Adrenal gland (tissue), 12 donors: ENCODE data around the gene LKAAEAR1. TPM values are rescaled to one million over a fixed set of nuclear protein-coding genes. Genes with fewer than 3 reads are reported as not detected.
"Not testable (repeated sequence)": the region's sequence is repeated elsewhere in the genome, so short reads cannot be mapped to it uniquely, and the experiment has no call there.

Experiments
- DNase-seq, 7 donors: peaks; one replicate each; pipeline ENCODE4 v3.0.0-alpha.2; 2019 to 2020
- H3K27ac ChIP-seq, 5 donors: fragments of 200-600 bp; sonication (generic) in 4 of 5; 1 replicate in 3 of 5; 2 replicates in 2 of 5; pipeline versions ENCODE4 v1.5.1 to v1.8.0; 2016 to 2020; ENCODE audit warnings: mild to moderate bottlenecking in 1 of 5
- H3K27me3 ChIP-seq: fragments of 200-600 bp; 2 replicates; pipeline ENCODE4 v1.8.0; 2021
- H3K36me3 ChIP-seq, 2 donors: fragments of 200-600 bp; replicated peaks in 1 of 2; 1 replicate in 1 of 2; 2 replicates in 1 of 2; pipeline versions ENCODE4 v1.5.1 to v1.8.0; 2018 to 2022
- H3K4me1 ChIP-seq, 2 donors: fragments of 200-600 bp; replicated peaks in 1 of 2; 1 replicate in 1 of 2; 2 replicates in 1 of 2; pipeline versions ENCODE4 v1.5.1 to v1.8.0; 2018 to 2021
- H3K4me3 ChIP-seq, 4 donors: fragments of 200-600 bp; sonication (generic) in 3 of 4; one replicate each; pipeline ENCODE4 v1.5.1; 2016 to 2018
- H3K9me3 ChIP-seq, 3 donors: fragments of 200-600 bp; sonication (generic) in 1 of 3; replicated peaks in 1 of 3; 1 replicate in 2 of 3; 2 replicates in 1 of 3; pipeline versions ENCODE4 v1.5.1 to v1.8.0; 2016 to 2021
- CTCF ChIP-seq, 6 experiments: fragments of 450-650 bp in 4 of 6; fragments of 200-600 bp in 2 of 6; sonication (generic) in 1 of 6; IDR thresholded peaks; 1 replicate in 5 of 6; 2 replicates in 1 of 6; pipeline versions ENCODE4 v1.5.1 to v1.8.0; 2016 to 2021; ENCODE audit warnings: antibody characterized with exemption in 6 of 6, mild to moderate bottlenecking in 2 of 6, moderate library complexity in 1 of 6
- POLR2A ChIP-seq, 2 donors: fragments of 450-650 bp; IDR thresholded peaks; one replicate each; pipeline ENCODE4 v1.6.1; 2017; ENCODE audit warnings: antibody characterized with exemption in 2 of 2, mild to moderate bottlenecking in 2 of 2, moderate library complexity in 1 of 2
- WGBS, 4 donors: extraction: QIAGEN DNeasy Blood & Tissue Kit in 2 of 4; methylation state at CpG; one replicate each; pipeline versions ENCODE4 v1.1.5 to v1.1.7; 2013 to 2017; 5-methylcytosine and 5-hydroxymethylcytosine counted together
- intact Hi-C, 2 donors: fragments of 100-400 bp; cut with DNase I; formaldehyde crosslinking; loops; one replicate each; pipeline versions ENCODE4 v1.14.1 to v1.15.0; 2022 to 2023
- polyA plus RNA-seq, 3 donors: library from polyadenylated mRNA; stranded (reverse); fragments of 200-250 nt in 2 of 3; fragments of 350-450 nt in 1 of 3; fragmentation: Illumina TruSeq in 1 of 3; extraction: RNeasy Lipid Tissue Mini Kit (QIAGEN cat#74804) in 1 of 3; gene quantifications; one replicate each; pipeline ENCODE4 v1.2.3, GENCODE V29; 2013 to 2014
- total RNA-seq, 9 donors: library from RNA; depleted of rRNA in 4 of 9; stranded (reverse); fragments of >200 nt in 4 of 9; fragments of 120-200 nt in 1 of 9; fragmentation: NEBNext Ultra II Directional in 1 of 9; extraction: Animal tissue kit (Norgen Biotek cat#: 25700) in 1 of 9; gene quantifications; one replicate each; pipeline versions ENCODE4 v1.1.0 to v1.2.4, GENCODE V29; 2013 to 2023
- donor health status: healthy with polysubstance abuse.
- donor health status: Bipolar disorder and iron deficiency.
- donor health status: DM: yes; HTN: yes; CAD: no.
- donor health status: DM: no; HTN: no; CAD: no.
- donor health status: DM: no; HTN: no; CAD: no.
- donor health status: DM: yes; HTN: yes; CAD: no.

LKAAEAR1 gene
- total and polyA plus RNA-seq, 12 donors, result 0.28 to 1.2 (median 1.1) TPM; not detected in 9

- Histone ChIP-seq H3K4me3 (no peak overlapping the region), H3K27ac (no peak overlapping the region), H3K9me3 (no peaks in the 10 kb centered on the region), H3K4me1 (no peaks in the 10 kb centered on the region), H3K27me3 (peaks cover 9% of the 10 kb centered on the region), H3K36me3 (no peaks in the 10 kb centered on the region)
- 72 to 85% (median 78%) methylated on average over 4 to 11 of the region's 11 CpGs for WGBS, 4 donors
- peak in 2 of 7 donors; percentile 1 to 6 for DNase-seq
- TF ChIP-seq CTCF (IDR thresholded peaks at IDR 0.05) (no peak), POLR2A (IDR thresholded peaks at IDR 0.05) (no peak)
- intact Hi-C loops, result no loop called here
Measured at GRCh38 chr20:64129146-64129782, 45.1 kb upstream of the LKAAEAR1 start.

GRCh38 chr20:64123517-64123916 lies 39.3 kb upstream of the LKAAEAR1 start:
- H3K27ac ChIP-seq, H3K9me3 ChIP-seq, H3K4me1 ChIP-seq, H3K36me3 ChIP-seq, intact Hi-C loops, H3K4me3 ChIP-seq, H3K27me3 ChIP-seq: not testable (repeated sequence)
- DNase-seq, result peak in 2 of 7 donors; percentile 1 to 14
- 74 to 84% (median 82%) methylated on average over 11 of the region's 11 CpGs for WGBS, 4 donors

- DNase-seq, result peak in 1 of 7 donors; percentile 15
- H3K4me3 ChIP-seq, H3K4me1 ChIP-seq, intact Hi-C loops, H3K27ac ChIP-seq, H3K36me3 ChIP-seq, H3K27me3 ChIP-seq, H3K9me3 ChIP-seq: not testable (repeated sequence)
- 77 to 87% (median 80%) methylated on average over 11 of the region's 11 CpGs for WGBS, 4 donors
Measured at GRCh38 chr20:64122927-64123326, 38.7 kb upstream of the LKAAEAR1 start.

- H3K9me3 ChIP-seq, result no peaks in the 10 kb centered on the region
- 63 to 82% (median 77%) methylated on average over 12 of the region's 12 CpGs for WGBS, 4 donors
- no peak overlapping the region for H3K27ac ChIP-seq
- intact Hi-C loops, result no loop called here
- H3K27me3 ChIP-seq, result no peaks in the 10 kb centered on the region
- no peaks in the 10 kb centered on the region for H3K36me3 ChIP-seq
- H3K4me1 ChIP-seq, result no peaks in the 10 kb centered on the region
- H3K4me3 ChIP-seq, result no peak overlapping the region
- TF ChIP-seq POLR2A (IDR thresholded peaks at IDR 0.05), result no peak
- peak in 4 of 7 donors; percentile 3 to 40 (median 10) for DNase-seq
Measured at GRCh38 chr20:64121586-64121985, 37.4 kb upstream of the LKAAEAR1 start.

GRCh38 chr20:64119681-64120341 lies 35.6 kb upstream of the LKAAEAR1 start:
- intact Hi-C loops, result loop anchor here in 1 of 2 donors (10.0 kb wide), 1 partner anchor 85 kb away; the partner anchor contains the start of gene C20orf204

More at GRCh38 chr20:64119681-64120341, 35.6 kb upstream of the LKAAEAR1 start:
- H3K4me3 ChIP-seq, result no peak overlapping the region
- 49 to 68% (median 54%) methylated on average over 5 to 14 of the region's 14 CpGs for WGBS, 4 donors
- H3K27me3 ChIP-seq, result no peaks in the 10 kb centered on the region
- no peaks in the 10 kb centered on the region for H3K4me1 ChIP-seq
- peak in 5 of 7 donors; percentile 9 to 46 (median 20) for DNase-seq
- H3K27ac ChIP-seq, result no peak overlapping the region
- no peaks in the 10 kb centered on the region for H3K9me3 ChIP-seq
- no peaks in the 10 kb centered on the region for H3K36me3 ChIP-seq
- TF ChIP-seq CTCF (IDR thresholded peaks at IDR 0.05) (no peak), POLR2A (IDR thresholded peaks at IDR 0.05) (no peak)
